ENCODE data around the gene SDC1.
"Not testable (repeated sequence)": the region's sequence is repeated elsewhere in the genome, so short reads cannot be mapped to it uniquely, and the experiment has no call there.

SDC1 gene

GRCh38 chr2:20224716-20225293 is at the start of gene SDC1:
Gene SDC1 (minus strand): TSS chr2:20225130. CDS start chr2:20224867, 263 bp downstream.
- DNase-seq, result peak; percentile 55

GRCh38 chr2:20273042-20273441 is 48.1 kb upstream of the SDC1 start:
- DNase-seq, result no peak

GRCh38 chr2:20268317-20268716 is 43.4 kb upstream of the SDC1 start:
- DNase-seq, result not testable (repeated sequence)

- no peak for DNase-seq
Measured at GRCh38 chr2:20267529-20267928, 42.6 kb upstream of the SDC1 start.

- DNase-seq, result no peak
Measured at GRCh38 chr2:20264629-20265028, 39.7 kb upstream of the SDC1 start.

- DNase-seq, result no peak
Measured at GRCh38 chr2:20257411-20257810, 32.5 kb upstream of the SDC1 start.

- no peak for DNase-seq
Measured at GRCh38 chr2:20254731-20255130, 29.8 kb upstream of the SDC1 start.

- DNase-seq, result no peak
Measured at GRCh38 chr2:20250436-20250835, 25.5 kb upstream of the SDC1 start.

GRCh38 chr2:20249170-20249569 is 24.2 kb upstream of the SDC1 start:
- DNase-seq, result no peak

- DNase-seq, result no peak
Measured at GRCh38 chr2:20247084-20247483, 22.2 kb upstream of the SDC1 start.

GRCh38 chr2:20243637-20244036 is 18.7 kb upstream of the SDC1 start:
- DNase-seq, result not testable (repeated sequence)

- DNase-seq, result no peak
Measured at GRCh38 chr2:20242727-20243377, 17.9 kb upstream of the SDC1 start.

GRCh38 chr2:20241973-20242726 is 17.2 kb upstream of the SDC1 start:
- no peak for DNase-seq

- DNase-seq, result not testable (repeated sequence)
Measured at GRCh38 chr2:20240291-20240690, 15.4 kb upstream of the SDC1 start.

- no peak for DNase-seq
Measured at GRCh38 chr2:20236496-20236895, 11.6 kb upstream of the SDC1 start.

- DNase-seq, result no peak
Measured at GRCh38 chr2:20235655-20236305, 10.8 kb upstream of the SDC1 start.

- not testable (repeated sequence) for DNase-seq
Measured at GRCh38 chr2:20234597-20234996, 9.7 kb upstream of the SDC1 start.

GRCh38 chr2:20232837-20233207 is 7.9 kb upstream of the SDC1 start:
- DNase-seq, result no peak

- DNase-seq, result peak; percentile 60
Measured at GRCh38 chr2:20231598-20232026, 6.7 kb upstream of the SDC1 start.

GRCh38 chr2:20231159-20231558 is 6.2 kb upstream of the SDC1 start:
- no peak for DNase-seq

- no peak for DNase-seq
Measured at GRCh38 chr2:20230114-20230425, 5.1 kb upstream of the SDC1 start.

- DNase-seq, result peak; percentile 78
Measured at GRCh38 chr2:20229322-20230113, 4.6 kb upstream of the SDC1 start.
